ENCODE results near the gene BRD2.

BRD2 gene

GRCh38 chr6:32993363-32993973 lies 25.1 kb downstream of the BRD2 start:
- DNase-seq (ENCODE audit: low read depth): no peak

GRCh38 chr6:32995448-32995847 lies 27.1 kb downstream of the BRD2 start:
- no peak for DNase-seq (ENCODE audit: low read depth)

- DNase-seq (ENCODE audit: low read depth): no peak
These were observed 31.7 kb downstream of the BRD2 start for GRCh38 chr6:33000055-33000454.

DNA sequence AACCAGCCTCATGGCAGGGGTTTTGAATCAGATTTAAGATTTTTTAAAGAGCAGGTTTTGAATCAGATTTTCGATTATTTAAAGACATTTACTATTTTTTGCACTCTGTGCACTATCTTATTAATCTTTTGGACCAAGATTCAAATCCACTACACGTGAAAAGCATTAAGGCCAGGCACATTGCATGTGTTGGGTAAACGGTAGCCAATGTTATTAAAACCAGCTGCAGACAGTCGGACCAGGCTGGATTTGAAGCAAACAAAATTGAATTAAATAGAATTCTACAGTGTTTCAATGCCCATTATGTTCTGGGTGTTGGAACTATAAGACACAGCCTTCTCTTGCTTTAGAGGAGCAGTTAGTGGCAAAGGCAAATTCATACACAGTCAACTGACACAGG lies 33.3 kb downstream of the BRD2 start:
- no peak for DNase-seq (ENCODE audit: low read depth)

GRCh38 chr6:33004940-33005339 lies 36.5 kb downstream of the BRD2 start:
- no peak for DNase-seq (ENCODE audit: low read depth)

- no peak for DNase-seq (ENCODE audit: low read depth)
These were observed 39.5 kb downstream of the BRD2 start for GRCh38 chr6:33007831-33008400.

GRCh38 chr6:33008944-33009861 lies 40.8 kb downstream of the BRD2 start, which contains the start of gene HLA-DOA:
HLA-DOA (minus strand) TSS chr6:33009591.
- no peak for DNase-seq (ENCODE audit: low read depth)

DNA sequence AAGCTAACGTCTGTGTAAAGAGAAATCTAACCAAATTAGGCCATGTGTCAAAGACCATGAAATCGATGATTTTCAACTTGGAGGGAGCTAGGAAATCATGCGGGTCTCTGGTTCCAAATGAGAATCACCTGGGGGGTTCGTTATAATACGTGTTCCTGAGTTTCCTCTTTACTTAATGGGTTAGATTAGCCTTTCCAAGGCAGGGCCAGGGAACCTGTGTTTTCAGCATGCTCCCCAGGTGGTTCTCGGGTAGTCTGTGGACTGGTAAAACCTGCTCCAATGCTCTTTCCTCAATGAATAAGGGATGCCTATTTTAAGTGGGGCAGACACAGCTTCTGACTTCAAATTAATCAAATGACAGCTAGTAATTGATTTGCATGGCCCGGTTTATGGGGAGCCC lies 42.0 kb downstream of the BRD2 start:
- DNase-seq (ENCODE audit: low read depth): no peak

DNA sequence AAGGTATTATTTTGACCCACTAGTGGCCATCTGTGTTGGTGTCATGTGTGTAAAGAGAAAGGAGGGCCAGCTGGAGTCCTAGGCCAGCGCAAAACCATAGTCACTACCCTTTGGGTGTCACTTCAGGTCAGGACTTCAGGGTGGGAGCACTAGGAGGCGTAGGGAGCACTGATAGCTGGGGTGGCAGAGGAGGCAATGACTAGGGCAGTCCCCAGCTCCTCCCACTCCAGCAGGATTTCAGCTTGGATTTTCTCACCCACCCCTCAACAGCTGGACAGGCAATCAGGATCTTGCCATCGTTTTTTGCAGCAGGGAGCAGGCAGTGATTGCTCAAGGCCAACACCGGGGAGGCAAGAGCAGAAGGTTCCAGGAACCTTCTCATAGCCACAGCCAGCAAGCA lies 45.2 kb downstream of the BRD2 start:
- DNase-seq (ENCODE audit: low read depth): no peak

DNA sequence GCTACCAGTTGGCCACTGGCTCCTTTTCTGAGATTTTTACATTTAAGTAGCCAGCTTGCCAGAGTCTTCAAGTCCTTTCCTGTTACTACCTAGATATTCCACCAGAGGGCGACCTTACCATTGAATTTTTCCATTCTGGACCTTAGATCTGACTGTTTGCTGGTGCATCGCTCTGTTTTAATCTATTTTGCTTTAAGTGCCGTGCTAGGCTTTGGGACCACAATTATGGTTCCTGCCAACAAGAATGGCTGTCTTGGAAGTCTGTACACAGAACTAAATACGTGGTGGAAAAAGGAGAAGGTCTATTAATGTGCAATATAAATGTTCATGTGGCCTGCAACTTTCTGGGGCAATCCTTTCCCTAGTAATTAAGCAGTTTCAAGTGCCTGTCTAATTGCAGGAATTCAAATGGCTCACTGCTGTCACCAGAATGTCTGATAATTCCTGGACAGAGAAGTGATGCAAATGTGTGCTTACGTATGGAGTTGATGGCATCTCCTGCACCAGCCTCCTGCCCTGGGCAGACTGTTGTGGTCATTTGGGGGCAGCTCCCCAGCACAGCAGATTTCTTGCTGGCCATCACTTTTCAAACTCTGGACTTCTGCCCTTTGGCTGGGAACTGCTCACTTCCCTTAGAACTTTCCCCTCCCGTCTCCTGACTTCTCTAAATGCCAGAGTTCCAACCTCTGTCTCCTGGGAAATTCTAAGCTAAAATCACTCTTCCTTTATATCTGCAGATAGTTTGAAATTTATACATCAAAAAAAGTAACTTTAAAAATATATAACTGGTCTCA lies 46.6 kb downstream of the BRD2 start:
- DNase-seq (ENCODE audit: low read depth): peak; percentile 42

DNA sequence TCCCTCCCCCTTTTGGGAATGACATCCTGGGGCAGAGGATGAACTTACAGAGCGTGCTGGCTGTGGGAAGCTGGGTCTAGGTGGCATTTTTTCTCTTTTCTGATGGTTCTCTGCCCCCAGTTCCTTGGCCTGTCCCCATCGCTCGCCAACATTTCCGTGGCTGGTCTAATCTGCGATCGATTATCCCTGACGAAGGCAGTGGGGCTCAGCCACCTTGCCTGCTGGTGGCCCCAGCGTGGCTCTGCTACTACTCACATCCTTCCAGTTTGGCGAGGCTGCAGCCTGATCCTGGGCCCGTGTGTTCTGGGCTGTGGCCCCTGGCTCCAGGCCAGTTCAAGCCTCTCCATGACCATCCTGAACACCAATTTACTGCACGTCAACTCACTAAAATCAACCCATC lies 47.4 kb downstream of the BRD2 start:
- DNase-seq (ENCODE audit: low read depth): no peak

- DNase-seq (ENCODE audit: low read depth): no peak
These were observed 48.6 kb downstream of the BRD2 start for GRCh38 chr6:33017018-33017417.

- no peak for DNase-seq (ENCODE audit: low read depth)
These were observed 49.4 kb downstream of the BRD2 start for GRCh38 chr6:33017694-33018353.

DNA sequence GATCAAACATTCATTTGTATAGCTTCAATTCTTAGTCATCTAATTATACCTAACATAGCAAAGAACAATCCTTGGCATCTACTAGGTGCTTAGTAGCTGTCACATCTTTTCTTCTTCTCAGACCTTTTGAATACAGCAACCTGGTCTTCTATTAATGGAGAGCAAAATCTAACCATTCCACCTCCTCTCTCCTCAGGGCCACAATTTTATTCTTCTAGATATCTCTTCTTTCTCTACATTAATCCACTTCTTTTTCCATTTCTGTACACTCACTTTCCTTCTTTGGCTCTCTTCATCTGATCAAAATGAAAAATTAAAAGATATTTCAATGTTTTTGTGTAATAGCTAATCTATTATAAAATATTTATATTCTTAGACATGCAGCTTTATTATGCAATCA lies 50.0 kb downstream of the BRD2 start:
- no peak for DNase-seq (ENCODE audit: low read depth)

GRCh38 chr6:33018904-33019303 lies 50.5 kb downstream of the BRD2 start:
- DNase-seq (ENCODE audit: low read depth): no peak

- DNase-seq (ENCODE audit: low read depth): no peak
These were observed 51.0 kb downstream of the BRD2 start for GRCh38 chr6:33019372-33019771.

- DNase-seq (ENCODE audit: low read depth): no peak
These were observed 53.5 kb downstream of the BRD2 start for GRCh38 chr6:33021917-33022316.

GRCh38 chr6:33023536-33023935 lies 55.1 kb downstream of the BRD2 start:
- no peak for DNase-seq (ENCODE audit: low read depth)

DNA sequence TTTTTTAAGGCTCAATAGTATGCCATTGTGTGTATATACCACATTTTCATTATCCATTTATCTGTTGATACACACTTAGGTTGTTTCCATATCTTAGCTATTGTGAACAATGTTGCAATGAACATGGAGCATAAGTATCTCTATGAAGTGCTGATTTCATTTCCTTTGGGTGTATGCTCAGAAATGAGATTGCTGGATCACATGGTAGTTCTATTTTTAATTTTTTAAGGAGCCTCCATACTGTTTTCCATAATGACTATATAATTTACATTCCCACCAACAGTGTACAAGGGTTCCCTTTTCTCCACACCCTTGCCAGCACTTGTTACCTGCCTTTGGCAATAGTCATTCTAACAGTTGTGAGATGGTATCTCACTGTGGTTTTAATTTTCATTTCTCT lies 56.1 kb downstream of the BRD2 start:
- no peak for DNase-seq (ENCODE audit: low read depth)

- no peak for DNase-seq (ENCODE audit: low read depth)
These were observed 59.9 kb downstream of the BRD2 start for GRCh38 chr6:33028220-33028849.
